Measurements from ENCODE around the gene PREX1.
A peak's percentile ranks its signal among the peaks of the same experiment; 100 is the strongest.

PREX1 gene

DNA sequence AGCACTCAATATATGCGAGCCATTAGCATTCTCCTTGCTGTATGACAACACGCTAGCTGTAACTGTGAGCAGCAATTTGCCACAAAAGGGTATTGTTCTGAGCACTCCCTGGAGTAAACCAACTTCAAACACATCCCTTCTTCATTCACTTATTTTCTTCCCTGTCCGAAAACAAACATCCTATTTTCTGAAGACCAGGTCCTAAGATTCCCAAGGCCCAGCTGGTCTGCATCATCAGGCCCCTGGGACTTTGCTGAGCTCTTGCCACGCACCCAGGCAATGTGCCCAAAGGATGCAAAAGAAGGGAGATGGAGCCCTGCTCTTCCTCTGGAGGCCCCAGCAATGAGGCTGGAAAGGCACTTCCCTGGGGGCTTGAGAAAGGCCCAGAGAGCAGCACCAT lies 118.1 kb downstream of the PREX1 start:
- Histone ChIP-seq H4K20me1 (no peaks in the 10 kb centered on the region), H3K4me2 (peak overlapping the region; percentile 33), H3K4me3 (no peak overlapping the region), H3K9me3 (no peaks in the 10 kb centered on the region), H3K27ac (no peak overlapping the region), H3K36me3 (no peaks in the 10 kb centered on the region), H3K9ac (no peak overlapping the region), H3K4me1 (peaks cover 73% of the 10 kb centered on the region), H3K27me3 (no peaks in the 10 kb centered on the region)
- no peak for TF ChIP-seq Cebpa-rat (IDR thresholded peaks at IDR 0.05)

DNA sequence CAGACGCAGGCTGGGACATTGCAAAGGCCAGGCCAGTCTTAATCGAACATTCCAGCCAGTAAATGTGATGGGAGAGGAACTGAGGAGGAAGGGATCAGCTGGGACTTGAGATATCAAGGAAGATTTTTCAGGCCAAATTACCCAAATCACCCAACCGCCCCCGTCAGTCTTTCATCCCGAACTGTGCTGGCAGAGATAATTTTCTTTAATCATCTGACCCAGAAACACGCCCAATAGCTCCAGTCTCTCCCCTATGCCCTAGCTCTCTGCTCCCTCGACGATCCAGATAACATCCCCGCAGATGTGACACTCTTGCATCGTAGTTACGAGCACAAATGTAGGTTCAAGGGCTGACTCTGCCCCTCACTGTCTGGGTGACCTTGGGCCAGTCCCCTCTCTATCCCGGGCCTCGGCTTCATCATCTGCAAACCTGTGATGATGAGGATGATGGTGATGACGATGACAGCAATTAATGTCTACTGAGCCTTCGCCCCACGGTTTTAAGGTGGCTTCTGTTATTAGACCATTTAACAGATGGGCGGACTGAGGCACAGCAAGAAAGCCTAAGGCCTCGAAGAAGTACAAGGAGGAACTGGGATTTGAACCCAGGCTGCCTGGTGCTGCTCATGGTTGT lies 118.6 kb downstream of the PREX1 start:
- H3K9me3 ChIP-seq = no peaks in the 10 kb centered on the region
- H3K9ac ChIP-seq = no peak overlapping the region
- TF ChIP-seq Cebpa-rat (IDR thresholded peaks at IDR 0.05) = no peak
- no peak overlapping the region for H3K4me3 ChIP-seq
- no peaks in the 10 kb centered on the region for H4K20me1 ChIP-seq
- no peaks in the 10 kb centered on the region for H3K27me3 ChIP-seq
- peak overlapping the region; percentile 2; the same call in 1 of the 2 replicates for H3K27ac ChIP-seq
- H3K36me3 ChIP-seq = no peaks in the 10 kb centered on the region
- peaks cover 79% of the 10 kb centered on the region for H3K4me1 ChIP-seq
- H3K4me2 ChIP-seq = 0 out of 2 replicates have a peak overlapping the region, but pooled peaks have one; percentile 33

DNA sequence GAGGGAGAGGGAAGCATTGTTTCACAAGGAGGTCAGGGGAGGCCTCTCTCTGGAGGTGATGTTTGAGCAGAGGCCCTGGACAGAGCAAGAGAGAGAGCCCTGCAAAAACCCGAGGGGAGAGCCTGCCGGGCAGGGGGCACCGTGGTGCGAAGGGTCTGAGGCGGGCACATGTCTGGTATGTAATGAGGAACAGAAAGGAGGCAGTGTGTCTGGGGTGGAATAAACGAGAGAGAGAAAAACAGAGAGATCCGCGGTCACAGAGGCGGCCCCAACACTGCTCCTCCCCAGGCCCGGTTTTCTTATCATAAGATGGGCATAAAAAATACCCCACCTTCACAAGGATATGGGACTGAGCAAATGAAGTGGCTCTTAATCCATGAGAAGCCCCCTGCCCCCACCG lies 119.2 kb downstream of the PREX1 start:
- Histone ChIP-seq H3K9me3 (no peaks in the 10 kb centered on the region), H3K4me2 (0 out of 2 replicates have a peak overlapping the region, but pooled peaks have one; percentile 5), H3K36me3 (no peaks in the 10 kb centered on the region), H4K20me1 (no peaks in the 10 kb centered on the region), H3K9ac (no peak overlapping the region), H3K4me3 (no peak overlapping the region), H3K27me3 (no peaks in the 10 kb centered on the region), H3K4me1 (peaks cover 84% of the 10 kb centered on the region), H3K27ac (peak overlapping the region; percentile 2)
- no peak for TF ChIP-seq Cebpa-rat (IDR thresholded peaks at IDR 0.05)

DNA sequence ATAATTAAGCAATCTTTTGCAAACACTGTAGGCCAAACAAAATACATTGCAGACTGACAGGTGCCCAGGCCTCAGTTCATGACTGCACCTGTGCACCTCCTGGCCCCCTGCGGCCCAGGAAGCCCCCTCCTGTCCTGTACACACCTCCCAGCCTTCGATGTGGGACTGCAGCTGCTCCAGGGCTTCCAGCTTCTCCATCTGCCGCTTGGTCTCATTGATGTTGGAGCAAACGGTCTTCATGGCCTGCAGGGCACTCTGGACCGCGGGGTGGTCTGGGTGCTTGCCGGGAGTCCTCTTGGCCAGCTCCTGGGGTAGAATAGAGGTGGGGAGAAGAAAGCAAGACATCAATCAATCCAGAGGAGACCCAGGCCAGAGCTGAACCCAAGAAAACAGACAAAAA lies 119.7 kb downstream of the PREX1 start:
- H4K20me1 ChIP-seq = no peaks in the 10 kb centered on the region
- no peak overlapping the region for H3K9ac ChIP-seq
- H3K36me3 ChIP-seq = no peaks in the 10 kb centered on the region
- no peaks in the 10 kb centered on the region for H3K27me3 ChIP-seq
- peak overlapping the region; percentile 2; the same call in 1 of the 2 replicates for H3K27ac ChIP-seq
- no peak overlapping the region for H3K4me3 ChIP-seq
- no peaks in the 10 kb centered on the region for H3K9me3 ChIP-seq
- H3K4me2 ChIP-seq = no peak overlapping the region
- no peak for TF ChIP-seq Cebpa-rat (IDR thresholded peaks at IDR 0.05)
- H3K4me1 ChIP-seq = peaks cover 85% of the 10 kb centered on the region

DNA sequence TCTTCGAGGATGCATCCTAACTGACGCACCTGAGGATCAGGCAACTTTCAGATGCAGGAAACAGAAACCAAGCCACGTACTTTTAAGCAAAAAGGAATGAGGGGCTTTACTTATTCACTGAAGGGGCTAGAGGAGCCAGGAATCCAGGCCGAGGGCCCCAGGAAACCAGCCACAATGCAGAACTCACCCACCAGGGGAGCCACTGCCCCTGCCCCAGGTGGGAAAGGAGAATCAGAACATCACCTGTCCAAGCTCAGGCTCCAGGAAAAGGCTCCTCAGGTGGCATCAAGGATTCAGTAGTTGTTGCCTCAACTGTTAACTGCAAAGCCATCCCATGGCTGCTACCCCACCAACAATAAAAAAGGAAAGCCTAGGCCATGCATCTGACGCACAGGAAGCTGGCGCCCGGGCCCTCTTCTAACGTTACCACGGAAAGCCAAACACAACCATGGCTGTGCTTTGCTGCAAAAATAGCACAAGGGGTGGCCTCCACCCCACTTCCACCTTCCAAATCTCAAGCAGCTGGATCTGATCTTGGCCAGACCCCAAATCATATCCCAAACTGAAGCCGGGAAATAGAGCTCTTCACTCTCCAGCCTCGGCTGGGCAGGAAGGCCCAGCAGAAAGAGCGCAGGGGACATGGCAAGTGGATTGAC lies 121.0 kb downstream of the PREX1 start:
- no peaks in the 10 kb centered on the region for H4K20me1 ChIP-seq
- H3K4me3 ChIP-seq = no peak overlapping the region
- H3K27me3 ChIP-seq = no peaks in the 10 kb centered on the region
- H3K4me2 ChIP-seq = peak overlapping the region; percentile 78
- no peaks in the 10 kb centered on the region for H3K9me3 ChIP-seq
- H3K9ac ChIP-seq = peak overlapping the region; percentile 22; the same call in 1 of the 2 replicates
- H3K27ac ChIP-seq = peak overlapping the region; percentile 65
- H3K36me3 ChIP-seq = no peaks in the 10 kb centered on the region
- TF ChIP-seq Cebpa-rat (IDR thresholded peaks at IDR 0.05) = no peak
- peaks cover 85% of the 10 kb centered on the region for H3K4me1 ChIP-seq

DNA sequence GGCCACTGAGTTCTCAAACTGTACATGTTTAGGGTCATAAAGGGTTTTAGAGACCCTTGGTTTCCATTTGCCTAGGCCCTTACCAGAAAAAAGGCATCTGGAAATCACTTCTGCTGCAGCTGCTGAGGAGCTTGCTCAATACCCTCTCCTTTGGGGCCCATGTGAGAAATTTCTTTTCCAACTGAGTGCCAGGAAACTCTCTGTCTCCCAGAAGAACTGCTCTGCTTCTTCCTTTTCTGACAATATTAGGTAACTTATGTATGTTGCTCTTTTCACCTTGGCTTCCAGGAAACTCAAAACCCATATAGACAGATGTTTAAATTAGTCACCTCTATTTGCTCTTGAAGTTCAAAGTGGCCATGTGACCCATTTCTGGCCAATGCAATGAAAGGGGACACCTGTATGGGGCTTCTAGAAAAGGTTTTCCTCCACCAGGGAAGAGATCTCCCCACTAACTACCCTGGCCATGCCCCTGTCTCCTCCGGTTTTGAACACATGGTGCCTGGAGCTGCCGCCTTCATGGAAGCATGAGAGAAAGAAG lies 121.6 kb downstream of the PREX1 start:
- no peak for TF ChIP-seq Cebpa-rat (IDR thresholded peaks at IDR 0.05)
- Histone ChIP-seq H3K9ac (no peak overlapping the region), H3K27ac (peak overlapping the region; percentile 65), H3K36me3 (0 out of 2 replicates have a peak, but pooled peaks cover under 1% of the 10 kb centered on the region), H3K4me3 (no peak overlapping the region), H3K27me3 (no peaks in the 10 kb centered on the region), H3K4me1 (peaks cover 82% of the 10 kb centered on the region), H4K20me1 (no peaks in the 10 kb centered on the region), H3K4me2 (peak overlapping the region; percentile 78), H3K9me3 (no peaks in the 10 kb centered on the region)

DNA sequence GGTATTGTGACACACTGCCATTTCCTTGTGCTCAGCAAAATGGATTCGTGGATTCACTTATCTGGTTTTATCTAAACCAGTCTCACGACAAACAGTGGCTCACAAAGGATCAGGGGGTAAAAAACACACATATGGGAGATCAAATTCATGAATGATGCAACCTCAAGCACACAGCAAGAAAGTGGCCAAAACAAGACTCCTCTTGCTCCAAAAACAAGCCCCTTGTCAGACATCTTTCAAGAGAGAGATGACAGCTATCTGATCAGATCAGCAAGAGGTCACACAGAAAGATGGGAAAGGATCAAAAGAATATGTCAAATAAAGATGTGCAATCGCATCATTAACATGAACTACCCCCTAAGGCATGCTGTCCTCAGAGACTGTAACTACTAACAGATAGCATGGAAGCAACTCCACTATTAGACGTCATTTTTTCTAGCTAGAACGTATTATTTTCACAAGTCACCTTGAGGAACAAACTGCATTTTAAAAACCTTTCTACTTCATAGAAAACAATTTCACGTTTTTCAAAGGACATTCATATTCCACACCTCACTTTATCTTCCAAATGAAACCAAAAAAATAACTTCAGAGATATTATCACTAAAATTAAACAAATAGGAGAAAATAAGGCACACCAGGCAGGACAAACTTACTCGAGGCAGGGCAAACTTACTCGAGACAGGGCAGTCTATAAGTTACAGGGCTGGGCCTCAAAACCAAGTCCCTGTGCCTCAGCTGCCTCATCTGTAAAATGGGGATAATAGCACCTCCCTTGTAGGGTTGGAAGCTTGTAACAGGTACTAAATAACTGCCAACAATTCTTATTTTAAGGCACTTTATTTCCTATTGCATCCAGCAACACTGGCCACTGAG lies 122.3 kb downstream of the PREX1 start:
- H3K4me3 ChIP-seq = no peak overlapping the region
- peaks cover 7% of the 10 kb centered on the region; the same call in 1 of the 2 replicates for H3K36me3 ChIP-seq
- no peaks in the 10 kb centered on the region for H4K20me1 ChIP-seq
- TF ChIP-seq Cebpa-rat (IDR thresholded peaks at IDR 0.05) = 0 out of 2 replicates have a peak, but pooled peaks have one; percentile 7
- no peak overlapping the region for H3K9ac ChIP-seq
- peak overlapping the region; percentile 78 for H3K4me2 ChIP-seq
- no peaks in the 10 kb centered on the region for H3K9me3 ChIP-seq
- H3K27me3 ChIP-seq = no peaks in the 10 kb centered on the region
- peaks cover 82% of the 10 kb centered on the region for H3K4me1 ChIP-seq
- H3K27ac ChIP-seq = peak overlapping the region; percentile 69; the same call in 1 of the 2 replicates

DNA sequence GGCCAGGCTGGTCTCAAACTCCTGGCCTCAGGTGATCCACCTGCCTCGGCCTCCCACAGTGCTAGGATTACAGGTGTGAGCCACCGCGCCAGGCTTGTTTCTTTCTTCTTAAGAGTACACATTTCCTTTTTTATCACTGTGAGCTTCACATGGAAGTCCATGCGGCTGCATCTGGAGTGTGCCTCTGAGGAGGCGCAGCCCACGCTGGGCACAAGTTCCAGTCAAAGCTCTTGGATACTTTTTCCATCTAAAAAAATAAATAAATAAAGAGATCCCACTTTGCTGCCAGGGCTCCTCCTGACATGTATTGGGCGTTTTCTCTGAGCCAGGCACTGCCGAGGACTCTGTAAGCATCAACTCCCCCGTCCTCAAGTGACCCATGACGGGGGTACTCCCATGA lies 123.0 kb downstream of the PREX1 start:
- Histone ChIP-seq H3K4me3 (no peak overlapping the region), H3K9ac (no peak overlapping the region), H3K4me1 (peaks cover 76% of the 10 kb centered on the region), H3K4me2 (peak overlapping the region; percentile 78), H3K9me3 (no peaks in the 10 kb centered on the region), H3K27ac (peak overlapping the region; percentile 69), H3K27me3 (no peaks in the 10 kb centered on the region), H4K20me1 (no peaks in the 10 kb centered on the region), H3K36me3 (peaks cover 12% of the 10 kb centered on the region; the same call in 1 of the 2 replicates)
- no peak for TF ChIP-seq Cebpa-rat (IDR thresholded peaks at IDR 0.05)

DNA sequence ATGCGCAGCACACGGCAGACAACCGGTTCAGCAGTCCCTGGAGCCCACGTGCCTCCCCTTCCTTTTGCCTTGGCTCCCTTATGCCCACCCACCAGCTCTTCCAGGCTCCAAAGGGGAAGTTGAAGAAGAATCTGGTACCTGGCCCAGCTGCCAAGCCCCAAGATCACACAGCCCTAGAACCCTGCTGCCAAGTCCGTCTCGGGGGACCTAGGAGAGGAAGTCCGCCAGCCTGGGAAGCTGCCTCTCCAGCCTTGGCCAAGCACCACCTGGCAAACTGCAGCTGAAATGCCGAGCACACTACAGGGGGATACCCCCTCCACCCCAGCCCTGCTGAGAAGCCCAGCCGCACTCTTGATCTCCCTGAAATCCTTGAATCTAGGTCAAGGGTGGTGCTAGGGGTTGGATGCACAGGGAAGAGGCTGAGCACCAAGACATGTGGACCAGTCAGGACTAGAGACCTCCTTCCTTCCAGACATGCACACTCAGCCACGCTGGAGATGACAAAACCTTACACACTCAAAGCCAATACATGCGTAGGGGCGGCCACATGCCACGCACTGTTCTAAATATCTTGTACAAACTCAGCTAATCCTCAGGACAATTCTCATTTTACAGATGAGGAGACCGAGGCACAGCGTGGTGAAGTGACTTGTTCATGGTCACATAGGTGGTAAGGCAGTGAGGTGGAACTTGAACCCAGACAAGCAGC lies 124.1 kb downstream of the PREX1 start:
- no peaks in the 10 kb centered on the region for H4K20me1 ChIP-seq
- peak overlapping the region; percentile 30; the same call in 1 of the 2 replicates for H3K9ac ChIP-seq
- H3K4me1 ChIP-seq = peaks cover 65% of the 10 kb centered on the region
- peak overlapping the region; percentile 78 for H3K4me2 ChIP-seq
- no peaks in the 10 kb centered on the region for H3K9me3 ChIP-seq
- peak overlapping the region; percentile 69 for H3K27ac ChIP-seq
- no peaks in the 10 kb centered on the region for H3K27me3 ChIP-seq
- no peak overlapping the region for H3K4me3 ChIP-seq
- peaks cover 22% of the 10 kb centered on the region; the same call in 1 of the 2 replicates for H3K36me3 ChIP-seq
- no peak for TF ChIP-seq Cebpa-rat (IDR thresholded peaks at IDR 0.05)
